ENCODE measurements around the gene PSMB5. TPM values are rescaled to one million over a fixed set of nuclear protein-coding genes. Genes with fewer than 3 reads are reported as not detected.

Gene PSMB5
- total and polyA plus RNA-seq, 2 of the 13 experiments (the other 11 are each of a cell fraction or from before 2014, with no cell fraction given): 705 to 871 TPM

DNA sequence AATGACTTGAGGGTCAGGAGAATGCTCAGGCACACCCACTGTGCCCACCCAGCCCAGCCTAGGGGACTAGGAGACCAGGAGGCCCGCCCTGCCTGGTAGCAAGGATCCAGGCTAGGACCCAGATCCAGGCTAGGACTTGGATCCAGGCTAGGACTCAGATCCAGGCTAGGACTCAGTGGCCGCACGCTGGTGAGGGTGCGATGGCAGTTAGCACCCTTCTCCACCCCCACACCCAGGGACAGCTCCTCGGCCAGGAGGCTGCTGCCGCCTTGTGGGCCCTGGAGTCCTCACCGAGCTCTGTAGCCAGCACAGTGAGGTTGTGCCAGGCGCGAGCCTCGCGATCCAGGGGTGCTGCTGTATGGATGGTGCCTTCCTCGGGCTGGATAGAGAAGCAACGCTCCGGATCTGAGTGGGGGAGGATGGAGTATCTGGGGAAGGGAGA lies 17.5 kb upstream of the PSMB5 start (continued):
- TF ChIP-seq, protein P1, sequence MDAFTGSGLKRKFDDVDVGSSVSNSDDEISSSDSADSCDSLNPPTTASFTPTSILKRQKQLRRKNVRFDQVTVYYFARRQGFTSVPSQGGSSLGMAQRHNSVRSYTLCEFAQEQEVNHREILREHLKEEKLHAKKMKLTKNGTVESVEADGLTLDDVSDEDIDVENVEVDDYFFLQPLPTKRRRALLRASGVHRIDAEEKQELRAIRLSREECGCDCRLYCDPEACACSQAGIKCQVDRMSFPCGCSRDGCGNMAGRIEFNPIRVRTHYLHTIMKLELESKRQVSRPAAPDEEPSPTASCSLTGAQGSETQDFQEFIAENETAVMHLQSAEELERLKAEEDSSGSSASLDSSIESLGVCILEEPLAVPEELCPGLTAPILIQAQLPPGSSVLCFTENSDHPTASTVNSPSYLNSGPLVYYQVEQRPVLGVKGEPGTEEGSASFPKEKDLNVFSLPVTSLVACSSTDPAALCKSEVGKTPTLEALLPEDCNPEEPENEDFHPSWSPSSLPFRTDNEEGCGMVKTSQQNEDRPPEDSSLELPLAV (CRISPR knock-in tag; conservative IDR thresholded peaks at IDR 0.05; ENCODE audit: low read depth): no peak
- TF ChIP-seq KDM4B (CRISPR knock-in tag; IDR thresholded peaks at IDR 0.05): peak; percentile 34; the same call in 1 of the 2 replicates
- no peak for TF ChIP-seq CAMTA2 (CRISPR knock-in tag; IDR thresholded peaks at IDR 0.05; ENCODE audit: borderline replicate concordance)
- TF ChIP-seq ZNF468 (CRISPR knock-in tag; IDR thresholded peaks at IDR 0.05): no peak

DNA sequence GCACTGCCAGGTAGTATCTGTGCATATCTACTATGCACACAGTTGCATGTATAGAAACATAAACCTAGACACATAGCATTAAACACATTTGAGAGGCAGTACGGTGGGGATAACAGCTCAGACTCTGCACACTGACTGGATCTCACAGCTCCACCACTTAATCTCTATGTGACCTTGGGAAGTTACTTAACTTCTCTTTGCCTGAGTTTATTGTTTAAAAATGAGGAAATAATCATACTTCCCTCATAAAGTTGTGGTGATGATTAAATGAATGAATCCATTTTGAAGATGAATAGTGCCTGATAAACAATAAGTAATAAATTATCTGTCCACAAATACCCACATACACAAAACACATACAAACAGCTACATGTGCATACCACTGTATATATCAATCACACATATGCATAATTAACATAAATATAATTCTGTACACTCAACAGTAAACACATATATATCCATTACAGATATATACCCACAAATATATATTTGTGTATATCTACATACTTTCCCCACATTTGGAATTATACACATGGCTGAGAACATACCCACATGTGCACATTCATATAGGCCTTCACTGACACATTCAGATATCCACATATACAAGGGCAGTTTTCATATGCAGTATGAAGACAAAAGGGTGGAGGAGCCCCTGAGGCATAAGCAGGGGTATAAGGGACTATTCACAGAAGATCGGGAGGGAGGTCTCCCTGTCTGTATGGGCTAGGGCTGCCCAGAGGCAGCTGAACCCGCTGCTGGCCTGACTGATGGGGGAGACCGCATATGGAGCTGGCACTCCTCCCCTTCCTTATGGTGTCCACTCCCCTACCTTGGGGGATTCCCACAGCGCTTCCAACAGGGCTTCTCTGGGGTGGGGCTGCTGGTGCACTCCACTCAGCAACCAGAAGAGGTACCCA lies 16.7 kb upstream of the PSMB5 start:
- Histone ChIP-seq H3K9me3 (ENCODE audit: low read length) (no peaks in the 10 kb centered on the region), H3K36me3 (replicated peaks in 1 of 2; ENCODE audit: control insufficient read depth in 1 of 2, insufficient read depth in 2 of 2, low read length in 2 of 2) (no peaks in the 10 kb centered on the region), H2AFZ (ENCODE audit: low read length) (no peak overlapping the region), H4K20me1 (ENCODE audit: insufficient read depth, low read length) (no peaks in the 10 kb centered on the region), H3K4me2 (ENCODE audit: low read depth, low read length) (no peak overlapping the region), H3K27ac (ENCODE audit: extremely low read length, insufficient read depth, low read length) (no peak overlapping the region), H3K27me3 (ENCODE audit: control insufficient read depth in 1 of 2, insufficient read depth in 2 of 2, low read length in 2 of 2) (no peaks in the 10 kb centered on the region), H3K9ac (ENCODE audit: insufficient read depth, low read depth, low read length) (no peak overlapping the region), H3K4me1 (ENCODE audit: insufficient read depth, low read length) (peaks cover 18% of the 10 kb centered on the region), H3K79me2 (ENCODE audit: insufficient read depth, low read length) (no peaks in the 10 kb centered on the region), H3K4me3 (replicated peaks in 1 of 3; ENCODE audit: insufficient read depth in 1 of 3, low read depth in 2 of 3, low read length in 3 of 3) (no peak overlapping the region)
- FAIRE-seq (no peak), ATAC-seq (no peak), DNase-seq (ENCODE audit: low spot score) (no peak)
- BruUV-seq (replicated peaks): no TSS peak
- ChIA-PET CTCF (ENCODE audit: low intra/inter-chr PET ratio, low total read pairs) (interaction anchor here (2.5 to 8.5 kb wide), 2 partner anchors 57 to 65 kb away, joined by 27 to 77 read pairs; no protein-coding TSS in a partner anchor), POLR2A (interaction anchor here (0.8 to 2.1 kb wide), 11 partner anchors 18 to 122 kb away, joined by 3 to 12 read pairs (median 6); partner anchors contain the start of genes ACIN1, AJUBA, PRMT5 and PSMB5)
- 47% methylated on average over 5 of the region's 5 CpGs for WGBS (ENCODE audit: low lambda C conversion rate)
- intact Hi-C loops (cut with micrococcal nuclease; ENCODE audit: unreplicated experiment) (loop anchor here (1.0 kb wide), 2 partner anchors 57 to 65 kb away; no protein-coding TSS in a partner anchor), in situ Hi-C loops (cut with HindIII; ENCODE audit: extremely low pct_ligation_motif_present, low pct_unique_long_range_greater_than_20kb) (loop anchor here (5.0 kb wide), 2 partner anchors 64 to 494 kb away; no protein-coding TSS in a partner anchor)
- TF ChIP-seq ZNF546 (CRISPR knock-in tag; conservative IDR thresholded peaks at IDR 0.05): no peak
- TF ChIP-seq ARHGAP35 (CRISPR knock-in tag; IDR thresholded peaks at IDR 0.05; ENCODE audit: borderline replicate concordance): no peak
- TF ChIP-seq, protein P2, sequence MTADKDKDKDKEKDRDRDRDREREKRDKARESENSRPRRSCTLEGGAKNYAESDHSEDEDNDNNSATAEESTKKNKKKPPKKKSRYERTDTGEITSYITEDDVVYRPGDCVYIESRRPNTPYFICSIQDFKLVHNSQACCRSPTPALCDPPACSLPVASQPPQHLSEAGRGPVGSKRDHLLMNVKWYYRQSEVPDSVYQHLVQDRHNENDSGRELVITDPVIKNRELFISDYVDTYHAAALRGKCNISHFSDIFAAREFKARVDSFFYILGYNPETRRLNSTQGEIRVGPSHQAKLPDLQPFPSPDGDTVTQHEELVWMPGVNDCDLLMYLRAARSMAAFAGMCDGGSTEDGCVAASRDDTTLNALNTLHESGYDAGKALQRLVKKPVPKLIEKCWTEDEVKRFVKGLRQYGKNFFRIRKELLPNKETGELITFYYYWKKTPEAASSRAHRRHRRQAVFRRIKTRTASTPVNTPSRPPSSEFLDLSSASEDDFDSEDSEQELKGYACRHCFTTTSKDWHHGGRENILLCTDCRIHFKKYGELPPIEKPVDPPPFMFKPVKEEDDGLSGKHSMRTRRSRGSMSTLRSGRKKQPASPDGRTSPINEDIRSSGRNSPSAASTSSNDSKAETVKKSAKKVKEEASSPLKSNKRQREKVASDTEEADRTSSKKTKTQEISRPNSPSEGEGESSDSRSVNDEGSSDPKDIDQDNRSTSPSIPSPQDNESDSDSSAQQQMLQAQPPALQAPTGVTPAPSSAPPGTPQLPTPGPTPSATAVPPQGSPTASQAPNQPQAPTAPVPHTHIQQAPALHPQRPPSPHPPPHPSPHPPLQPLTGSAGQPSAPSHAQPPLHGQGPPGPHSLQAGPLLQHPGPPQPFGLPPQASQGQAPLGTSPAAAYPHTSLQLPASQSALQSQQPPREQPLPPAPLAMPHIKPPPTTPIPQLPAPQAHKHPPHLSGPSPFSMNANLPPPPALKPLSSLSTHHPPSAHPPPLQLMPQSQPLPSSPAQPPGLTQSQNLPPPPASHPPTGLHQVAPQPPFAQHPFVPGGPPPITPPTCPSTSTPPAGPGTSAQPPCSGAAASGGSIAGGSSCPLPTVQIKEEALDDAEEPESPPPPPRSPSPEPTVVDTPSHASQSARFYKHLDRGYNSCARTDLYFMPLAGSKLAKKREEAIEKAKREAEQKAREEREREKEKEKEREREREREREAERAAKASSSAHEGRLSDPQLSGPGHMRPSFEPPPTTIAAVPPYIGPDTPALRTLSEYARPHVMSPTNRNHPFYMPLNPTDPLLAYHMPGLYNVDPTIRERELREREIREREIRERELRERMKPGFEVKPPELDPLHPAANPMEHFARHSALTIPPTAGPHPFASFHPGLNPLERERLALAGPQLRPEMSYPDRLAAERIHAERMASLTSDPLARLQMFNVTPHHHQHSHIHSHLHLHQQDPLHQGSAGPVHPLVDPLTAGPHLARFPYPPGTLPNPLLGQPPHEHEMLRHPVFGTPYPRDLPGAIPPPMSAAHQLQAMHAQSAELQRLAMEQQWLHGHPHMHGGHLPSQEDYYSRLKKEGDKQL (CRISPR knock-in tag; IDR thresholded peaks at IDR 0.05; ENCODE audit: low read depth): no peak
- TF ChIP-seq ZNF343 (CRISPR knock-in tag; IDR thresholded peaks at IDR 0.05): no peak
- TF ChIP-seq SATB2 (CRISPR knock-in tag; IDR thresholded peaks at IDR 0.05): no peak
- no peak for TF ChIP-seq NONO (IDR thresholded peaks at IDR 0.05)
- TF ChIP-seq NONO (CRISPR knock-in tag; conservative IDR thresholded peaks at IDR 0.05): peak; percentile 8; the same call in 1 of the 2 replicates
- TF ChIP-seq, protein P3, sequence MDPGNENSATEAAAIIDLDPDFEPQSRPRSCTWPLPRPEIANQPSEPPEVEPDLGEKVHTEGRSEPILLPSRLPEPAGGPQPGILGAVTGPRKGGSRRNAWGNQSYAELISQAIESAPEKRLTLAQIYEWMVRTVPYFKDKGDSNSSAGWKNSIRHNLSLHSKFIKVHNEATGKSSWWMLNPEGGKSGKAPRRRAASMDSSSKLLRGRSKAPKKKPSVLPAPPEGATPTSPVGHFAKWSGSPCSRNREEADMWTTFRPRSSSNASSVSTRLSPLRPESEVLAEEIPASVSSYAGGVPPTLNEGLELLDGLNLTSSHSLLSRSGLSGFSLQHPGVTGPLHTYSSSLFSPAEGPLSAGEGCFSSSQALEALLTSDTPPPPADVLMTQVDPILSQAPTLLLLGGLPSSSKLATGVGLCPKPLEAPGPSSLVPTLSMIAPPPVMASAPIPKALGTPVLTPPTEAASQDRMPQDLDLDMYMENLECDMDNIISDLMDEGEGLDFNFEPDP (CRISPR knock-in tag; conservative IDR thresholded peaks at IDR 0.05): 0 out of 2 replicates have a peak, but pooled peaks have one; percentile 74
